Activated CD4-positive, alpha-beta T cell treated with anti-CD3 and anti-CD28 coated beads, Interleukin-2, Interleukin-6, amounts not matched to agents 100 ng/mL and 50 ng/mL, durations not matched to agents 16 hours and 8 hours (primary cell): Measurements from ENCODE around the gene PCDH12.

Source experiments
- DNase-seq: peaks from one replicate; pipeline ENCODE4 v3.0.0-alpha.2; 2020

PCDH12 gene

GRCh38 chr5:141958113-141958512, at the start of gene PCDH12:
TSS of gene PCDH12 (minus strand) at chr5:141958202. CDS start at chr5:141957851, 351 bp downstream.
- peak; percentile 49 for DNase-seq

GRCh38 chr5:142007237-142007544, 49.2 kb upstream of the PCDH12 start:
- no peak for DNase-seq

GRCh38 chr5:142006363-142007236, 48.6 kb upstream of the PCDH12 start:
- DNase-seq = peak; percentile 85

GRCh38 chr5:142003266-142003800, 45.3 kb upstream of the PCDH12 start:
- no peak for DNase-seq

GRCh38 chr5:142000704-142001484, 42.9 kb upstream of the PCDH12 start:
- DNase-seq = no peak

GRCh38 chr5:142000173-142000572, 42.2 kb upstream of the PCDH12 start:
- DNase-seq = no peak

GRCh38 chr5:141997358-141997960, 39.5 kb upstream of the PCDH12 start:
- no peak for DNase-seq

- no peak for DNase-seq
Measured at GRCh38 chr5:141995656-141996055, 37.7 kb upstream of the PCDH12 start.

- DNase-seq = no peak
Measured at GRCh38 chr5:141994511-141995136, 36.6 kb upstream of the PCDH12 start.

- DNase-seq = peak; percentile 76
Measured at GRCh38 chr5:141992349-141992963, 34.5 kb upstream of the PCDH12 start.

GRCh38 chr5:141989720-141990119, 31.7 kb upstream of the PCDH12 start:
- DNase-seq = no peak

GRCh38 chr5:141986072-141986471, 28.1 kb upstream of the PCDH12 start:
- no peak for DNase-seq

GRCh38 chr5:141982626-141983025, 24.6 kb upstream of the PCDH12 start:
- no peak for DNase-seq

GRCh38 chr5:141978389-141978788, 20.4 kb upstream of the PCDH12 start:
- DNase-seq = no peak

- DNase-seq = no peak
Measured at GRCh38 chr5:141976176-141976575, 18.2 kb upstream of the PCDH12 start.

GRCh38 chr5:141973871-141974595, 16.0 kb upstream of the PCDH12 start:
- DNase-seq = no peak

- DNase-seq = peak; percentile 63
Measured at GRCh38 chr5:141969783-141970771, 12.1 kb upstream of the PCDH12 start.

- DNase-seq = peak; percentile 98
Measured at GRCh38 chr5:141968914-141969608, 11.1 kb upstream of the PCDH12 start, which contains the start of gene RNF14. TSS of gene RNF14 (plus strand) at chr5:141969105. CDS start at chr5:141973589, 4,484 bp downstream.

- DNase-seq = no peak
Measured at GRCh38 chr5:141966963-141967333, 8.9 kb upstream of the PCDH12 start.
